HCT116 (cell line): ENCODE measurements around the gene FBXL14. TPM values are rescaled to one million over a fixed set of nuclear protein-coding genes. Genes with fewer than 3 reads are reported as not detected.

ENCODE experiments used
- ATAC-seq: fragments of 200-7000 bp; cut with Tn5 transposase; 2 replicates; pipeline ENCODE4 v1.9.1; 2020; ENCODE audit warnings: mild to moderate bottlenecking, moderate library complexity
- BruUV-seq: library from RNA; stranded (reverse); fragments of 400-500 nt; replicated peaks from 2 replicates; lab custom pipeline; 2021; lab: Mats Ljungman, UMichigan
- CTCF ChIA-PET: fragments of 300-600 bp; sonication (Branson Sonifier 250); formaldehyde crosslinking; loops from one replicate; lab custom pipeline; 2021; ENCODE audit warnings: antibody characterized with exemption; lab: Charles Lee
- POLR2A ChIA-PET: fragments of 300-600, 350-600 bp; sonication (Branson Sonifier 250); formaldehyde crosslinking; loops from one replicate; lab custom pipeline; 2021; ENCODE audit warnings: antibody characterized with exemption; lab: Charles Lee
- RAD21 ChIA-PET, 2 experiments: fragments of 300-600 bp; sonication (Branson Sonifier 250); formaldehyde crosslinking; loops; one replicate each; lab custom pipeline; 2023; ENCODE audit warnings: low total read pairs in 2 of 2; ENCODE audit not compliant: uncharacterized antibody in 2 of 2, unreplicated experiment in 2 of 2, low non-redundant PET in 1 of 2; lab: Charles Lee
- DNase-seq: peaks from one replicate; pipeline ENCODE4 v3.0.0-alpha.2; 2010; ENCODE audit warnings: low read depth, low spot score
- H2AFZ ChIP-seq: fragments of 200-600 bp; shearing (Covaris generic), sonication (generic); 2 replicates; pipeline ENCODE4 v1.6.1; 2017; ENCODE audit warnings: low read depth, mixed run types, mixed read lengths, antibody characterized with exemption, low read length; ENCODE audit not compliant: poor library complexity, severe bottlenecking
- H3K27ac ChIP-seq: 2 replicates; pipeline ENCODE4 v1.5.1; 2012; ENCODE audit warnings: low read depth, low read length
- H3K27me3 ChIP-seq: fragments of 200-600 bp; sonication (generic); 2 replicates; pipeline ENCODE4 v1.6.1; 2016; ENCODE audit warnings: mixed run types, low read length, mixed read lengths; ENCODE audit not compliant: insufficient read depth
- H3K36me3 ChIP-seq, 2 experiments: fragments of 200-500 bp in 1 of 2; fragments of 200-600 bp in 1 of 2; sonication (Bioruptor generic) in 1 of 2; sonication (generic) in 1 of 2; 2 replicates each; pipeline versions ENCODE4 v1.5.1 to v1.6.1; 2014 to 2016; ENCODE audit warnings: low read length in 2 of 2, inconsistent platforms in 1 of 2, mixed read lengths in 1 of 2, mixed run types in 1 of 2; ENCODE audit not compliant: insufficient read depth in 2 of 2, control insufficient read depth in 1 of 2
- H3K4me1 ChIP-seq, 2 experiments: fragments of 200-600 bp in 1 of 2; sonication (generic) in 1 of 2; 2 replicates each; pipeline versions ENCODE4 v1.5.1 to v1.6.1; 2012 to 2017; ENCODE audit warnings: low read length in 2 of 2, inconsistent platforms in 1 of 2, mild to moderate bottlenecking in 1 of 2, mixed read lengths in 1 of 2, mixed run types in 1 of 2, moderate library complexity in 1 of 2; ENCODE audit not compliant: insufficient read depth in 2 of 2, control insufficient read depth in 1 of 2
- H3K4me2 ChIP-seq: fragments of 200-600 bp; sonication (generic); 2 replicates; pipeline ENCODE4 v1.6.1; 2017; ENCODE audit warnings: mixed run types, low read length, mixed read lengths
- H3K4me3 ChIP-seq, 2 experiments: fragments of 200-600 bp in 1 of 2; sonication (generic) in 1 of 2; replicated peaks in 1 of 2; 2 replicates each; pipeline ENCODE4 v1.5.1; 2011 to 2016; ENCODE audit warnings: low read length in 2 of 2, control low read depth in 1 of 2, low read depth in 1 of 2, mild to moderate bottlenecking in 1 of 2, mixed read lengths in 1 of 2, mixed run types in 1 of 2
- H3K79me2 ChIP-seq: fragments of 200-600 bp; sonication (generic); 2 replicates; pipeline ENCODE4 v1.6.1; 2017; ENCODE audit warnings: mild to moderate bottlenecking, mixed run types, low read length, moderate library complexity, mixed read lengths; ENCODE audit not compliant: insufficient read depth
- H3K9ac ChIP-seq: fragments of 200-600 bp; sonication (generic); 2 replicates; pipeline ENCODE4 v1.6.1; 2016; ENCODE audit warnings: low read length, mixed read lengths
- H3K9me2 ChIP-seq: fragments of 200-600 bp; sonication (generic), shearing (Covaris generic); 2 replicates; pipeline ENCODE4 v1.6.1; 2017; ENCODE audit warnings: mixed run types, mild to moderate bottlenecking, moderate library complexity; ENCODE audit not compliant: insufficient read depth
- H3K9me3 ChIP-seq, 2 experiments: fragments of 200-500 bp in 1 of 2; fragments of 200-600 bp in 1 of 2; sonication (Bioruptor generic) in 1 of 2; sonication (generic) in 1 of 2; 2 replicates each; pipeline ENCODE4 v1.6.1; 2014 to 2017; ENCODE audit warnings: low read length in 2 of 2, mixed read lengths in 2 of 2, inconsistent platforms in 1 of 2, low read depth in 1 of 2, mild to moderate bottlenecking in 1 of 2, mixed run types in 1 of 2, moderate library complexity in 1 of 2; ENCODE audit not compliant: control insufficient read depth in 1 of 2, insufficient read depth in 1 of 2
- H4K20me1 ChIP-seq: fragments of 200-600 bp; sonication (generic), shearing (Covaris generic); 2 replicates; pipeline ENCODE4 v1.6.1; 2017; ENCODE audit warnings: mixed run types, mild to moderate bottlenecking, moderate library complexity; ENCODE audit not compliant: insufficient read depth
- ATF3 ChIP-seq: IDR thresholded peaks from 2 replicates; pipeline ENCODE4 v1.6.1; 2012
- CBX3 ChIP-seq: IDR thresholded peaks from 2 replicates; pipeline ENCODE4 v1.6.1; 2012; ENCODE audit warnings: low read depth
- CEBPB ChIP-seq: IDR thresholded peaks from 2 replicates; pipeline ENCODE4 v1.6.1; 2012; ENCODE audit warnings: low read depth
- EZH2 ChIP-seq: fragments of 200-600 bp; sonication (generic); IDR thresholded peaks from 2 replicates; pipeline ENCODE4 v1.6.1; 2017; ENCODE audit warnings: antibody characterized with exemption, mixed run types
- FOSL1 ChIP-seq: IDR thresholded peaks from 2 replicates; pipeline ENCODE4 v1.6.1; 2012; ENCODE audit warnings: low read depth
- JUND ChIP-seq: IDR thresholded peaks from 2 replicates; pipeline ENCODE4 v1.6.1; 2012
- MAX ChIP-seq: IDR thresholded peaks from 2 replicates; pipeline ENCODE4 v1.6.1; 2012
- POLR2A ChIP-seq: IDR thresholded peaks from 2 replicates; pipeline ENCODE4 v1.7.0; 2011; ENCODE audit warnings: borderline replicate concordance; ENCODE audit not compliant: insufficient read depth, insufficient read length; ENCODE audit errors: extremely low read depth
- RAD21 ChIP-seq: IDR thresholded peaks from 2 replicates; pipeline ENCODE4 v1.6.1; 2012; ENCODE audit warnings: low read depth, mild to moderate bottlenecking
- SIN3A ChIP-seq: IDR thresholded peaks from 2 replicates; pipeline ENCODE4 v1.6.1; 2012; ENCODE audit warnings: low read depth
- ZFX ChIP-seq: fragments of 450-650 bp; IDR thresholded peaks from 2 replicates; pipeline ENCODE4 v1.6.1; 2017
- ZNF274 ChIP-seq: fragments of 200-500 bp; sonication (Bioruptor generic); IDR thresholded peaks from 2 replicates; pipeline ENCODE4 v1.6.1; 2014; ENCODE audit warnings: mild to moderate bottlenecking, low read depth, low read length, inconsistent platforms
- intact Hi-C: fragments of 100-400 bp; cut with micrococcal nuclease; formaldehyde crosslinking; loops from 2 replicates; pipeline ENCODE4 v1.10.0; 2022
- total RNA-seq: library from RNA; stranded (reverse); gene quantifications from one replicate; pipeline ENCODE4 v1.2.1, GENCODE V29; 2021; ENCODE audit not compliant: unreplicated experiment
- TF ChIP-seq, protein P1 (sequence below): IDR thresholded peaks from 2 replicates; pipeline ENCODE4 v1.6.1; 2011; ENCODE audit warnings: mild to moderate bottlenecking, low read length, moderate library complexity; ENCODE audit not compliant: insufficient replicate concordance; ENCODE audit errors: extremely low read depth
- TF ChIP-seq, protein P2 (sequence below): IDR thresholded peaks from 2 replicates; pipeline ENCODE4 v1.6.1; 2012; ENCODE audit warnings: low read depth

FBXL14 gene
- total RNA-seq, 1 experiment from 2014 or later: 19.0 TPM

DNA sequence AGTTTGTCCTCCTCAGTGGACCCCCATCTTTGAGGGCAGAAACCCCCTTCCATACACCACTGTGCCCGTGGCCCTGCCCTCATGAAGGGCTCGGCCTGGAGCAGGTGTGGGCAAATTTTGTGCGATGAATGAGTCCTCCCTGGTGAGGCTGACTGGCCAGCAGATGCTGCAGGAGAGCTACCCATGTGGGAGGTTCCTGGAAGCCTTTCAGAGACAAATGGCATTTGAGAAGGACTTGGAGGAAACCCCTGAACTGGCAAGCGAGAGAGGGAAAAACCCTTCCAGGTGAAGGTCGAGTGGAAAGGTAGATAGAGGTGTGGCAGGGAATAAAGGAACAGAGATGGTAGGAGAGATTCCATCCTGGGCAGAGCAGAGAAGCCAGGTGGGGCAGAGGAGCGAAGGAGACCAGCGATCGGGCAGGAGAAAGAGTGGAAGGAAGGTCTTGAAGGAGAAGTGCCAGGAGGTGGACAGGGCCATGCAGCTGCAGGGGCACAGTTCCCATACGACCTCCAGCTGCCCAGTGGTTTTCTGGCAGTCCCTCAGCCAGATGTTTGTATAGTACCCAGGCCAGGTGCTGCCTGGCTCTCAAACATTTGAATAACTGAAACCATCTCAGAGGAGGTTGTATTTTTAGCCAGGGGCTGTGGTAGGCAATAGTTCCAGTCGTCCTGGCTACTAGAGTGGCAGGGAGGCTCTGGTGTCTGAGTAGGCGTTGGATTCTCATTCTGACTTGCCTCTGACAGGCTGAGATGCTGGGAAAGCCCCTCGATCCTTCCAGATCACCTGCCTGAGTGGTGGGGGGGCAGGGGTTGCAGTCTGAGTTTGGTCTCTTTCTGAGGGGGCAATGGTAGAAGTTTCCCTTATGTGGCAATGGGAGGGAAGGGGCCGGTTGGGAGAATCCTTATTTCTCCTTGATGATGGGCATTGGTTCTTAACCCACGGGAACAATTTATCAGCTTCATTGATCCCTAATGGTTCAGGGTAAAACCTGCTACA lies 40.1 kb downstream of the FBXL14 start:
- no peak overlapping the region for H3K4me2 ChIP-seq
- intact Hi-C loops: no loop called here
- H3K9ac ChIP-seq: no peak overlapping the region
- CTCF ChIA-PET: no interaction called here
- H2AFZ ChIP-seq: no peak overlapping the region
- H3K9me3 ChIP-seq: no peaks in the 10 kb centered on the region
- H3K4me3 ChIP-seq: no peak overlapping the region
- no TSS peak for BruUV-seq
- H3K4me1 ChIP-seq: no peaks in the 10 kb centered on the region
- POLR2A ChIA-PET: no interaction called here
- RAD21 ChIA-PET: interaction anchor here in 1 of 2 experiments (0.6 to 1.1 kb wide), 2 partner anchors 29 to 435 kb away, joined by 3 read pairs; no protein-coding TSS in a partner anchor
- H3K79me2 ChIP-seq: no peaks in the 10 kb centered on the region
- no peaks in the 10 kb centered on the region for H3K36me3 ChIP-seq
- no peak overlapping the region for H3K27ac ChIP-seq
- ATAC-seq (no peak), DNase-seq (no peak)
- H3K27me3 ChIP-seq: no peaks in the 10 kb centered on the region
- no peaks in the 10 kb centered on the region for H3K9me2 ChIP-seq
- TF ChIP-seq CEBPB (no peak), JUND (no peak)
- H4K20me1 ChIP-seq: no peaks in the 10 kb centered on the region

GRCh38 chr12:1553536-1553935 lies 40.8 kb downstream of the FBXL14 start:
- no TSS peak for BruUV-seq
- Histone ChIP-seq H3K4me1 (no peaks in the 10 kb centered on the region), H4K20me1 (no peaks in the 10 kb centered on the region), H3K27ac (no peak overlapping the region), H3K9me2 (no peaks in the 10 kb centered on the region), H3K9me3 (no peaks in the 10 kb centered on the region), H2AFZ (no peak overlapping the region), H3K79me2 (no peaks in the 10 kb centered on the region), H3K27me3 (no peaks in the 10 kb centered on the region), H3K9ac (no peak overlapping the region), H3K36me3 (no peaks in the 10 kb centered on the region), H3K4me3 (no peak overlapping the region), H3K4me2 (no peak overlapping the region)
- intact Hi-C loops: no loop called here
- POLR2A ChIA-PET: no interaction called here
- DNase-seq (no peak), ATAC-seq (no peak)
- CTCF ChIA-PET: no interaction called here
- RAD21 ChIA-PET: interaction anchor here in 1 of 2 experiments (0.5 kb wide), 1 partner anchor 277 kb away, joined by 3 read pairs; no protein-coding TSS in a partner anchor
- no peak for TF ChIP-seq JUND
- TF ChIP-seq, protein P1, sequence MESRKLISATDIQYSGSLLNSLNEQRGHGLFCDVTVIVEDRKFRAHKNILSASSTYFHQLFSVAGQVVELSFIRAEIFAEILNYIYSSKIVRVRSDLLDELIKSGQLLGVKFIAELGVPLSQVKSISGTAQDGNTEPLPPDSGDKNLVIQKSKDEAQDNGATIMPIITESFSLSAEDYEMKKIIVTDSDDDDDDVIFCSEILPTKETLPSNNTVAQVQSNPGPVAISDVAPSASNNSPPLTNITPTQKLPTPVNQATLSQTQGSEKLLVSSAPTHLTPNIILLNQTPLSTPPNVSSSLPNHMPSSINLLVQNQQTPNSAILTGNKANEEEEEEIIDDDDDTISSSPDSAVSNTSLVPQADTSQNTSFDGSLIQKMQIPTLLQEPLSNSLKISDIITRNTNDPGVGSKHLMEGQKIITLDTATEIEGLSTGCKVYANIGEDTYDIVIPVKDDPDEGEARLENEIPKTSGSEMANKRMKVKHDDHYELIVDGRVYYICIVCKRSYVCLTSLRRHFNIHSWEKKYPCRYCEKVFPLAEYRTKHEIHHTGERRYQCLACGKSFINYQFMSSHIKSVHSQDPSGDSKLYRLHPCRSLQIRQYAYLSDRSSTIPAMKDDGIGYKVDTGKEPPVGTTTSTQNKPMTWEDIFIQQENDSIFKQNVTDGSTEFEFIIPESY: no peak
- TF ChIP-seq ZFX: no peak
- TF ChIP-seq POLR2A: no peak
- TF ChIP-seq, protein P2, sequence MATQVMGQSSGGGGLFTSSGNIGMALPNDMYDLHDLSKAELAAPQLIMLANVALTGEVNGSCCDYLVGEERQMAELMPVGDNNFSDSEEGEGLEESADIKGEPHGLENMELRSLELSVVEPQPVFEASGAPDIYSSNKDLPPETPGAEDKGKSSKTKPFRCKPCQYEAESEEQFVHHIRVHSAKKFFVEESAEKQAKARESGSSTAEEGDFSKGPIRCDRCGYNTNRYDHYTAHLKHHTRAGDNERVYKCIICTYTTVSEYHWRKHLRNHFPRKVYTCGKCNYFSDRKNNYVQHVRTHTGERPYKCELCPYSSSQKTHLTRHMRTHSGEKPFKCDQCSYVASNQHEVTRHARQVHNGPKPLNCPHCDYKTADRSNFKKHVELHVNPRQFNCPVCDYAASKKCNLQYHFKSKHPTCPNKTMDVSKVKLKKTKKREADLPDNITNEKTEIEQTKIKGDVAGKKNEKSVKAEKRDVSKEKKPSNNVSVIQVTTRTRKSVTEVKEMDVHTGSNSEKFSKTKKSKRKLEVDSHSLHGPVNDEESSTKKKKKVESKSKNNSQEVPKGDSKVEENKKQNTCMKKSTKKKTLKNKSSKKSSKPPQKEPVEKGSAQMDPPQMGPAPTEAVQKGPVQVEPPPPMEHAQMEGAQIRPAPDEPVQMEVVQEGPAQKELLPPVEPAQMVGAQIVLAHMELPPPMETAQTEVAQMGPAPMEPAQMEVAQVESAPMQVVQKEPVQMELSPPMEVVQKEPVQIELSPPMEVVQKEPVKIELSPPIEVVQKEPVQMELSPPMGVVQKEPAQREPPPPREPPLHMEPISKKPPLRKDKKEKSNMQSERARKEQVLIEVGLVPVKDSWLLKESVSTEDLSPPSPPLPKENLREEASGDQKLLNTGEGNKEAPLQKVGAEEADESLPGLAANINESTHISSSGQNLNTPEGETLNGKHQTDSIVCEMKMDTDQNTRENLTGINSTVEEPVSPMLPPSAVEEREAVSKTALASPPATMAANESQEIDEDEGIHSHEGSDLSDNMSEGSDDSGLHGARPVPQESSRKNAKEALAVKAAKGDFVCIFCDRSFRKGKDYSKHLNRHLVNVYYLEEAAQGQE: no peak
- no peak for TF ChIP-seq SIN3A
- TF ChIP-seq EZH2: no peak
- no peak for TF ChIP-seq MAX
- TF ChIP-seq FOSL1: no peak
- no peak for TF ChIP-seq CBX3
- TF ChIP-seq ZNF274: no peak
- TF ChIP-seq RAD21: no peak
- TF ChIP-seq CEBPB: no peak
- no peak for TF ChIP-seq ATF3
